ENCODE data around the gene PGM5.
"Not testable (repeated sequence)": the region's sequence is repeated elsewhere in the genome, so short reads cannot be mapped to it uniquely, and the experiment has no call there.

Gene PGM5

GRCh38 chr9:68356380-68357118, at the start of gene PGM5:
TSS of gene PGM5 (plus strand) at chr9:68356611. CDS start at chr9:68357128, 517 bp downstream.
- peak; percentile 6 for DNase-seq (ENCODE audit: low spot score)

GRCh38 chr9:68307127-68307526, 49.3 kb upstream of the PGM5 start:
- not testable (repeated sequence) for DNase-seq (ENCODE audit: low spot score)

GRCh38 chr9:68307654-68308053, 48.8 kb upstream of the PGM5 start:
- DNase-seq (ENCODE audit: low spot score), result not testable (repeated sequence)

GRCh38 chr9:68311208-68311607, 45.2 kb upstream of the PGM5 start:
- not testable (repeated sequence) for DNase-seq (ENCODE audit: low spot score)

- DNase-seq (ENCODE audit: low spot score), result not testable (repeated sequence)
Observed at GRCh38 chr9:68318209-68318608, 38.2 kb upstream of the PGM5 start.

- DNase-seq (ENCODE audit: low spot score), result not testable (repeated sequence)
Observed at GRCh38 chr9:68323749-68324148, 32.7 kb upstream of the PGM5 start.

GRCh38 chr9:68324518-68324917, 31.9 kb upstream of the PGM5 start:
- not testable (repeated sequence) for DNase-seq (ENCODE audit: low spot score)

- not testable (repeated sequence) for DNase-seq (ENCODE audit: low spot score)
Observed at GRCh38 chr9:68329106-68329505, 27.3 kb upstream of the PGM5 start.

- not testable (repeated sequence) for DNase-seq (ENCODE audit: low spot score)
Observed at GRCh38 chr9:68330531-68331173, 25.8 kb upstream of the PGM5 start.

GRCh38 chr9:68332122-68332521, 24.3 kb upstream of the PGM5 start:
- DNase-seq (ENCODE audit: low spot score), result not testable (repeated sequence)

GRCh38 chr9:68335935-68336334, 20.5 kb upstream of the PGM5 start:
- DNase-seq (ENCODE audit: low spot score), result not testable (repeated sequence)

GRCh38 chr9:68336639-68337339, 19.6 kb upstream of the PGM5 start:
- not testable (repeated sequence) for DNase-seq (ENCODE audit: low spot score)

- peak; percentile 5 for DNase-seq (ENCODE audit: low spot score)
Observed at GRCh38 chr9:68338000-68338399, 18.4 kb upstream of the PGM5 start.

- DNase-seq (ENCODE audit: low spot score), result not testable (repeated sequence)
Observed at GRCh38 chr9:68342265-68343025, 14.0 kb upstream of the PGM5 start.

GRCh38 chr9:68343242-68343641, 13.2 kb upstream of the PGM5 start:
- DNase-seq (ENCODE audit: low spot score), result not testable (repeated sequence)

GRCh38 chr9:68343992-68344391, 12.4 kb upstream of the PGM5 start:
- not testable (repeated sequence) for DNase-seq (ENCODE audit: low spot score)

- DNase-seq (ENCODE audit: low spot score), result not testable (repeated sequence)
Observed at GRCh38 chr9:68351689-68352088, 4.7 kb upstream of the PGM5 start.

GRCh38 chr9:68355993-68356379, 425 bp upstream of the PGM5 start:
- DNase-seq (ENCODE audit: low spot score), result not testable (repeated sequence)

GRCh38 chr9:68357119-68357714, 806 bp downstream of the PGM5 start:
- not testable (repeated sequence) for DNase-seq (ENCODE audit: low spot score)

- DNase-seq (ENCODE audit: low spot score), result not testable (repeated sequence)
Observed at GRCh38 chr9:68366933-68367547, 10.6 kb downstream of the PGM5 start.

- not testable (repeated sequence) for DNase-seq (ENCODE audit: low spot score)
Observed at GRCh38 chr9:68375789-68376188, 19.4 kb downstream of the PGM5 start.

All from AG20443 (cell line).